K562 (cell line): Measurements from ENCODE around the gene ASB6. TPM values are rescaled to one million over a fixed set of nuclear protein-coding genes. Genes with fewer than 3 reads are reported as not detected.

ENCODE experiments used
- CHCHD3 ChIP-seq: fragments of 250-450 bp; sonication (Bioruptor Pico); IDR thresholded peaks from 2 replicates; pipeline ENCODE4 v2.1.2; 2022; ENCODE audit warnings: mild to moderate bottlenecking
- FIP1L1 ChIP-seq: fragments of 200-400 bp; formaldehyde crosslinking; IDR thresholded peaks from 2 replicates; pipeline ENCODE4 v1.6.1; 2018; ENCODE audit warnings: mild to moderate bottlenecking, low read depth, low read length; ENCODE audit not compliant: poor library complexity, severe bottlenecking
- FOSL1 ChIP-seq: fragments of 200-800 bp; sonication (Bioruptor generic); conservative IDR thresholded peaks from 2 replicates; pipeline ENCODE4 v1.6.1; 2016; ENCODE audit warnings: missing genetic modification characterization, missing compliant biosample characterization
- GATAD2B ChIP-seq: fragments of 450-650 bp; IDR thresholded peaks from 2 replicates; pipeline ENCODE4 v1.6.1; 2017; ENCODE audit warnings: mild to moderate bottlenecking, borderline replicate concordance
- HEY1 ChIP-seq: fragments of 250-450 bp; sonication (Bioruptor Pico); IDR thresholded peaks from 2 replicates; pipeline ENCODE4 v1.5.0; 2020; ENCODE audit warnings: mild to moderate bottlenecking, moderate library complexity, borderline replicate concordance
- HMG20A ChIP-seq: fragments of 450-650 bp; formaldehyde crosslinking; conservative IDR thresholded peaks from 2 replicates; pipeline ENCODE4 v1.4.0; 2020; ENCODE audit warnings: mild to moderate bottlenecking, mixed read lengths
- HNRNPL ChIP-seq: fragments of 200-400 bp; formaldehyde crosslinking; IDR thresholded peaks from 2 replicates; pipeline ENCODE4 v1.6.1; 2017; ENCODE audit warnings: low read depth, mild to moderate bottlenecking, low read length
- HNRNPLL ChIP-seq: fragments of 200-400 bp; formaldehyde crosslinking; IDR thresholded peaks from 2 replicates; pipeline ENCODE4 v1.6.1; 2017; ENCODE audit warnings: low read length, low read depth, mild to moderate bottlenecking; ENCODE audit not compliant: poor library complexity, severe bottlenecking
- KDM1A ChIP-seq, 2 experiments: fragments of 450-650 bp; IDR thresholded peaks; 2 replicates each; pipeline ENCODE4 v1.6.1; 2016; ENCODE audit warnings: mild to moderate bottlenecking in 2 of 2
- NCOA1 ChIP-seq: fragments of 450-650 bp; IDR thresholded peaks from 2 replicates; pipeline ENCODE4 v1.6.1; 2016; ENCODE audit warnings: low read depth
- POLR2AphosphoS2 ChIP-seq: IDR thresholded peaks from 2 replicates; pipeline ENCODE4 v1.6.1; 2012; ENCODE audit warnings: low read length, improper control_type of control experiment
- RAD21 ChIP-seq, 2 experiments: fragments of 250-450 bp in 1 of 2; fragments of 450-650 bp in 1 of 2; sonication (Bioruptor Pico) in 1 of 2; formaldehyde crosslinking in 1 of 2; IDR thresholded peaks in 1 of 2; conservative IDR thresholded peaks in 1 of 2; 2 replicates each; pipeline versions ENCODE4 v1.4.0 to v1.8.0; 2020 to 2022; ENCODE audit warnings: mild to moderate bottlenecking in 2 of 2, moderate library complexity in 1 of 2
- TARDBP ChIP-seq: fragments of 450-650 bp; IDR thresholded peaks from 2 replicates; pipeline ENCODE4 v1.6.1; 2016
- THRAP3 ChIP-seq: fragments of 450-650 bp; IDR thresholded peaks from 2 replicates; pipeline ENCODE4 v1.6.1; 2016; ENCODE audit warnings: mild to moderate bottlenecking, inconsistent platforms, borderline replicate concordance
- ZNF263 ChIP-seq: sonication (generic); formaldehyde crosslinking; IDR thresholded peaks from 2 replicates; pipeline ENCODE4 v1.8.0; 2022; ENCODE audit warnings: mild to moderate bottlenecking, missing genetic modification reagents, borderline replicate concordance
- polyA plus RNA-seq, 8 experiments: library from polyadenylated mRNA; depleted of rRNA in 4 of 8; stranded (reverse) in 5 of 8; unstranded in 3 of 8; fragments of >200 nt; fragmentation: Nextera tagmentation in 2 of 8; fragmentation: Illumina TruSeq in 1 of 8; extraction: Ambion mirVana in 2 of 8; extraction: Trizol in 1 of 8; gene quantifications; 2 replicates each; pipeline versions ENCODE4 v1.2.1 to v1.2.3, GENCODE V29; 2011 to 2014; ENCODE audit warnings: inconsistent platforms in 1 of 8, missing spikeins in 1 of 8
- total RNA-seq, 7 experiments: library from RNA; depleted of rRNA in 6 of 7; stranded (reverse); fragments of >200 nt in 6 of 7; fragmentation: Illumina TruSeq in 2 of 7; extraction: Trizol in 2 of 7; gene quantifications; 2 replicates each; pipeline versions ENCODE4 v1.2.1 to v1.2.3, GENCODE V29; 2011 to 2021; ENCODE audit warnings: low replicate concordance in 1 of 7
- TF ChIP-seq, protein P1 (sequence below), 2 experiments: fragments of 450-650 bp in 1 of 2; sonication (generic) in 1 of 2; formaldehyde crosslinking in 1 of 2; IDR thresholded peaks; 2 replicates each; pipeline versions ENCODE4 v1.7.1 to v1.9.0; 2016 to 2022; ENCODE audit warnings: inconsistent platforms in 1 of 2, mild to moderate bottlenecking in 1 of 2, missing genetic modification reagents in 1 of 2
- TF ChIP-seq, protein P2 (sequence below): fragments of 450-650 bp; IDR thresholded peaks from 2 replicates; pipeline ENCODE4 v1.6.1; 2017; ENCODE audit warnings: mild to moderate bottlenecking, moderate library complexity

Gene ASB6
- total and polyA plus RNA-seq, 9 of the 15 experiments (the other 6 are each of a cell fraction or from before 2014, with no cell fraction given): 0.92 to 17.8 (median 11.3) TPM

DNA sequence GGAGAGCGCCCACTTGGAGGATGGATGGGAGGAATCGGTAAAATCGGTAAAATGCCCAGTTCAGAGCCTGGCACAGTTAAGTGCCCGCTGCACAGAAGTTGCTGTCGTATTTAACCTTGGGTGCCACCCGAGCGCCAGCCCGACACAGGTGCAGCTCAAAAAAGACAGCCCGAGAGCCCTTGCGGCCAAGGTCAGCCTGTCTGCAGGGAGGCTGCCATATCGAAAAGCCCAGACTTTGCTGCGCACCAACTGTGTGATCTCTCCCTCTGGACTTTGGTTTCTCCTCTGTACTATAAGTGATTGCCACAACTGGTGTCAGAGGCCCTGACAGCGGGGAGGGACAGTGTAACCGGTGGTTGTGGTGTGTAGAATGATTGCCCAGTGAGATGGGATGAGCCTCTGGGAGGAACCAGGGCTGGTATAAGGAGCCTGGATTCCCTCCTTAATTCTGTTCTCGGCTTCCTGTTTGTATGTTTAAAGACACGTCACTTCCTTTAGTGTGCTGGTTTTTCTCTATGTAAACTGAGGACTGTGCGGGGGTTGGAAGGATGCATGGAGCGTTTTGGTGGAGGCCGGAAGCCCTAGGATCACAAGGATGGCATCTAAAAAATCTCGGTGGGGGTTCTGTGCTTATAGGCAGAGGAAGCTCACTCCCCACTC is 15.2 kb downstream of the ASB6 start (continued):
- TF ChIP-seq, protein P1, sequence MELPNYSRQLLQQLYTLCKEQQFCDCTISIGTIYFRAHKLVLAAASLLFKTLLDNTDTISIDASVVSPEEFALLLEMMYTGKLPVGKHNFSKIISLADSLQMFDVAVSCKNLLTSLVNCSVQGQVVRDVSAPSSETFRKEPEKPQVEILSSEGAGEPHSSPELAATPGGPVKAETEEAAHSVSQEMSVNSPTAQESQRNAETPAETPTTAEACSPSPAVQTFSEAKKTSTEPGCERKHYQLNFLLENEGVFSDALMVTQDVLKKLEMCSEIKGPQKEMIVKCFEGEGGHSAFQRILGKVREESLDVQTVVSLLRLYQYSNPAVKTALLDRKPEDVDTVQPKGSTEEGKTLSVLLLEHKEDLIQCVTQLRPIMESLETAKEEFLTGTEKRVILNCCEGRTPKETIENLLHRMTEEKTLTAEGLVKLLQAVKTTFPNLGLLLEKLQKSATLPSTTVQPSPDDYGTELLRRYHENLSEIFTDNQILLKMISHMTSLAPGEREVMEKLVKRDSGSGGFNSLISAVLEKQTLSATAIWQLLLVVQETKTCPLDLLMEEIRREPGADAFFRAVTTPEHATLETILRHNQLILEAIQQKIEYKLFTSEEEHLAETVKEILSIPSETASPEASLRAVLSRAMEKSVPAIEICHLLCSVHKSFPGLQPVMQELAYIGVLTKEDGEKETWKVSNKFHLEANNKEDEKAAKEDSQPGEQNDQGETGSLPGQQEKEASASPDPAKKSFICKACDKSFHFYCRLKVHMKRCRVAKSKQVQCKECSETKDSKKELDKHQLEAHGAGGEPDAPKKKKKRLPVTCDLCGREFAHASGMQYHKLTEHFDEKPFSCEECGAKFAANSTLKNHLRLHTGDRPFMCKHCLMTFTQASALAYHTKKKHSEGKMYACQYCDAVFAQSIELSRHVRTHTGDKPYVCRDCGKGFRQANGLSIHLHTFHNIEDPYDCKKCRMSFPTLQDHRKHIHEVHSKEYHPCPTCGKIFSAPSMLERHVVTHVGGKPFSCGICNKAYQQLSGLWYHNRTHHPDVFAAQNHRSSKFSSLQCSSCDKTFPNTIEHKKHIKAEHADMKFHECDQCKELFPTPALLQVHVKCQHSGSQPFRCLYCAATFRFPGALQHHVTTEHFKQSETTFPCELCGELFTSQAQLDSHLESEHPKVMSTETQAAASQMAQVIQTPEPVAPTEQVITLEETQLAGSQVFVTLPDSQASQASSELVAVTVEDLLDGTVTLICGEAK (IDR thresholded peaks at IDR 0.05): peak; percentile 40
- TF ChIP-seq, protein P1 (CRISPR knock-in tag; IDR thresholded peaks at IDR 0.05): no peak
- TF ChIP-seq FOSL1: 0 out of 2 replicates have a peak, but pooled peaks have one; percentile 0
- TF ChIP-seq, protein P2, sequence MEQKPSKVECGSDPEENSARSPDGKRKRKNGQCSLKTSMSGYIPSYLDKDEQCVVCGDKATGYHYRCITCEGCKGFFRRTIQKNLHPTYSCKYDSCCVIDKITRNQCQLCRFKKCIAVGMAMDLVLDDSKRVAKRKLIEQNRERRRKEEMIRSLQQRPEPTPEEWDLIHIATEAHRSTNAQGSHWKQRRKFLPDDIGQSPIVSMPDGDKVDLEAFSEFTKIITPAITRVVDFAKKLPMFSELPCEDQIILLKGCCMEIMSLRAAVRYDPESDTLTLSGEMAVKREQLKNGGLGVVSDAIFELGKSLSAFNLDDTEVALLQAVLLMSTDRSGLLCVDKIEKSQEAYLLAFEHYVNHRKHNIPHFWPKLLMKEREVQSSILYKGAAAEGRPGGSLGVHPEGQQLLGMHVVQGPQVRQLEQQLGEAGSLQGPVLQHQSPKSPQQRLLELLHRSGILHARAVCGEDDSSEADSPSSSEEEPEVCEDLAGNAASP: no peak
- TF ChIP-seq HNRNPLL: no peak
- no peak for TF ChIP-seq RAD21 (CRISPR knock-in tag; conservative IDR thresholded peaks at IDR 0.05 in 1 of 2, IDR thresholded peaks at IDR 0.05 in 1 of 2)
- TF ChIP-seq HMG20A (CRISPR knock-in tag): no peak
- TF ChIP-seq CHCHD3 (CRISPR knock-in tag): no peak
- TF ChIP-seq ZNF263 (CRISPR knock-in tag): 0 out of 2 replicates have a peak, but pooled peaks have one; percentile 6
- no peak for TF ChIP-seq KDM1A (IDR thresholded peaks at IDR 0.05)
- TF ChIP-seq HEY1 (CRISPR knock-in tag): no peak
- no peak for TF ChIP-seq HNRNPL
- no peak for TF ChIP-seq THRAP3
- no peak for TF ChIP-seq FIP1L1
- TF ChIP-seq NCOA1: no peak
- TF ChIP-seq POLR2AphosphoS2: no peak
- TF ChIP-seq GATAD2B: no peak
- TF ChIP-seq TARDBP: no peak
